ENCODE measurements around the gene SCAPER. TPM values are rescaled to one million over a fixed set of nuclear protein-coding genes. Genes with fewer than 3 reads are reported as not detected.
"Not testable (repeated sequence)": the region's sequence is repeated elsewhere in the genome, so short reads cannot be mapped to it uniquely, and the experiment has no call there.

SCAPER gene
- total RNA-seq, 4 donors from 2014 or later, result 19.6 to 35.9 (median 31.8) TPM

- intact Hi-C loops (cut with DNase I; ENCODE audit: low total_unique reads), result no loop called here
- ATAC-seq (no peak), DNase-seq (no peak)
- Histone ChIP-seq H3K27me3 (peaks cover 0 to 5% (median 0%) of the 10 kb centered on the region in 3 donors), H3K4me1 (no peaks in the 10 kb centered on the region), H3K4me3 (no peak overlapping the region), H3K9me3 (no peaks in the 10 kb centered on the region), H3K36me3 (no peaks in the 10 kb centered on the region), H3K27ac (no peak overlapping the region)
- TF ChIP-seq POLR2A (IDR thresholded peaks at IDR 0.05) (no peak), CTCF (IDR thresholded peaks at IDR 0.05 in 4 of 5, conservative IDR thresholded peaks at IDR 0.05 in 1 of 5) (no peak)
- in situ Hi-C loops (cut with MboI; ENCODE audit: low sequenced_read_pairs in 4 of 4), result no loop called here
Measured at GRCh38 chr15:76321171-76321570, 584.0 kb downstream of the SCAPER start.

GRCh38 chr15:76320012-76320411 is 585.1 kb downstream of the SCAPER start:
- Histone ChIP-seq H3K4me1 (no peaks in the 10 kb centered on the region), H3K9me3 (no peaks in the 10 kb centered on the region), H3K36me3 (no peaks in the 10 kb centered on the region), H3K27ac (no peak overlapping the region), H3K4me3 (no peak overlapping the region), H3K27me3 (peaks cover 0 to 4% (median 0%) of the 10 kb centered on the region in 3 donors)
- TF ChIP-seq POLR2A (IDR thresholded peaks at IDR 0.05) (no peak), CTCF (IDR thresholded peaks at IDR 0.05 in 4 of 5, conservative IDR thresholded peaks at IDR 0.05 in 1 of 5) (no peak)
- intact Hi-C loops (cut with DNase I; ENCODE audit: low total_unique reads) (no loop called here), in situ Hi-C loops (cut with MboI; ENCODE audit: low sequenced_read_pairs in 4 of 4) (no loop called here)
- ATAC-seq, result no peak
- DNase-seq, result no peak

GRCh38 chr15:76313731-76314130 is 591.4 kb downstream of the SCAPER start:
- H3K9me3 ChIP-seq, result no peaks in the 10 kb centered on the region
- intact Hi-C loops (cut with DNase I; ENCODE audit: low total_unique reads) (loop anchor here (2.0 kb wide), 1 partner anchor 117 kb away; no protein-coding TSS in a partner anchor), in situ Hi-C loops (cut with MboI; ENCODE audit: low sequenced_read_pairs in 4 of 4) (loop anchor here in 1 of 4 donors (10.0 kb wide), 1 partner anchor 119 kb away; no protein-coding TSS in a partner anchor)
- no peaks in the 10 kb centered on the region for H3K27me3 ChIP-seq
- no peak overlapping the region for H3K4me3 ChIP-seq
- H3K27ac ChIP-seq, result no peak overlapping the region
- no peaks in the 10 kb centered on the region for H3K36me3 ChIP-seq
- DNase-seq, result no peak
- ATAC-seq, result no peak
- peaks cover 18 to 19% of the 10 kb centered on the region in 2 donors for H3K4me1 ChIP-seq
- TF ChIP-seq CTCF (IDR thresholded peaks at IDR 0.05 in 4 of 5, conservative IDR thresholded peaks at IDR 0.05 in 1 of 5), result no peak
- TF ChIP-seq POLR2A (IDR thresholded peaks at IDR 0.05), result no peak

GRCh38 chr15:76313175-76313567 is 592.0 kb downstream of the SCAPER start:
- not testable (repeated sequence) for DNase-seq, H3K27me3 ChIP-seq, H3K36me3 ChIP-seq, H3K9me3 ChIP-seq, ATAC-seq, H3K4me3 ChIP-seq
- intact Hi-C loops (cut with DNase I; ENCODE audit: low total_unique reads) (loop anchor here (2.0 kb wide), 1 partner anchor 116 kb away; no protein-coding TSS in a partner anchor), in situ Hi-C loops (cut with MboI; ENCODE audit: low sequenced_read_pairs in 4 of 4) (loop anchor here in 1 of 4 donors (10.0 kb wide), 1 partner anchor 118 kb away; no protein-coding TSS in a partner anchor)
- Histone ChIP-seq H3K4me1 (peaks cover 22 to 25% of the 10 kb centered on the region in 2 donors), H3K27ac (peak overlapping the region in 3 of 4 donors; percentile 15 to 94 (median 88))

- DNase-seq (no peak), ATAC-seq (no peak)
- Histone ChIP-seq H3K4me3 (no peak overlapping the region), H3K27ac (peak overlapping the region; percentile 15 to 94 (median 62)), H3K9me3 (no peaks in the 10 kb centered on the region), H3K4me1 (peaks cover 22 to 27% of the 10 kb centered on the region in 2 donors), H3K27me3 (no peaks in the 10 kb centered on the region), H3K36me3 (no peaks in the 10 kb centered on the region)
- intact Hi-C loops (cut with DNase I; ENCODE audit: low total_unique reads) (loop anchor here (2.0 kb wide), 1 partner anchor 116 kb away; no protein-coding TSS in a partner anchor), in situ Hi-C loops (cut with MboI; ENCODE audit: low sequenced_read_pairs in 4 of 4) (loop anchor here in 1 of 4 donors (10.0 kb wide), 1 partner anchor 118 kb away; no protein-coding TSS in a partner anchor)
- no peak for TF ChIP-seq CTCF (IDR thresholded peaks at IDR 0.05 in 4 of 5, conservative IDR thresholded peaks at IDR 0.05 in 1 of 5)
- TF ChIP-seq POLR2A (IDR thresholded peaks at IDR 0.05), result no peak
Measured at GRCh38 chr15:76312540-76313174, 592.5 kb downstream of the SCAPER start.
